GM12878 (cell line): ENCODE results near the gene EBLN2.

Source experiments
- CBFB ChIP-seq: IDR thresholded peaks from 2 replicates; pipeline ENCODE4 v1.6.1; 2016; ENCODE audit warnings: antibody characterized with exemption, low read depth
- CEBPB ChIP-seq, 2 experiments: fragments of 150-350 bp in 1 of 2; IDR thresholded peaks; 2 replicates each; pipeline ENCODE4 v1.6.1; 2012 to 2014; ENCODE audit warnings: low read depth in 2 of 2, low read length in 2 of 2, borderline replicate concordance in 1 of 2, inconsistent platforms in 1 of 2
- EED ChIP-seq: sonication (generic); IDR thresholded peaks from 2 replicates; pipeline ENCODE4 v1.6.1; 2016; ENCODE audit warnings: antibody characterized with exemption, low read depth
- KAT2A ChIP-seq: conservative IDR thresholded peaks from 2 replicates; pipeline ENCODE4 v1.6.1; 2011; ENCODE audit warnings: low read depth, low read length; ENCODE audit not compliant: control insufficient read depth
- POLR2A ChIP-seq: IDR thresholded peaks from 2 replicates; pipeline ENCODE4 v1.6.1; 2011; ENCODE audit warnings: low read depth, mild to moderate bottlenecking, low read length
- RAD21 ChIP-seq: IDR thresholded peaks from 2 replicates; pipeline ENCODE4 v1.6.1; 2011; ENCODE audit warnings: mild to moderate bottlenecking, low read depth, low read length, moderate library complexity; ENCODE audit not compliant: insufficient read depth
- RCOR1 ChIP-seq: conservative IDR thresholded peaks from 2 replicates; pipeline ENCODE4 v1.6.1; 2012; ENCODE audit warnings: low read depth, low read length, improper control_type of control experiment
- SP1 ChIP-seq: IDR thresholded peaks from one replicate; pipeline ENCODE4 v1.6.1; 2011; ENCODE audit warnings: low read depth, low read length
- SRF ChIP-seq, 2 experiments: IDR thresholded peaks; 2 replicates each; pipeline ENCODE4 v1.6.1; 2011; ENCODE audit warnings: low read depth in 2 of 2, low read length in 2 of 2, mild to moderate bottlenecking in 1 of 2, moderate library complexity in 1 of 2
- SUZ12 ChIP-seq: fragments of 200-600 bp; sonication (generic); IDR thresholded peaks from one replicate; pipeline ENCODE4 v1.6.1; 2018; ENCODE audit warnings: antibody characterized with exemption, mild to moderate bottlenecking; ENCODE audit not compliant: unreplicated experiment
- TAF1 ChIP-seq: IDR thresholded peaks from 2 replicates; pipeline ENCODE4 v1.6.1; 2011; ENCODE audit warnings: mild to moderate bottlenecking, low read depth, low read length, borderline replicate concordance
- ZNF24 ChIP-seq: fragments of 450-650 bp; IDR thresholded peaks from 2 replicates; pipeline ENCODE4 v1.6.1; 2017; ENCODE audit warnings: antibody characterized with exemption, mild to moderate bottlenecking
- ZNF274 ChIP-seq: IDR thresholded peaks from one replicate; pipeline ENCODE4 v1.8.0; 2011; ENCODE audit not compliant: insufficient read length, insufficient read depth
- TF ChIP-seq, protein P1 (sequence below), 3 experiments: IDR thresholded peaks in 2 of 3; conservative IDR thresholded peaks in 1 of 3; 2 replicates each; pipeline ENCODE4 v1.5.1; 2011; ENCODE audit warnings: low read depth in 3 of 3, low read length in 3 of 3, mild to moderate bottlenecking in 3 of 3, control low read depth in 2 of 3, moderate library complexity in 2 of 3, inconsistent platforms in 1 of 3, mixed read lengths in 1 of 3; ENCODE audit not compliant: control insufficient read depth in 2 of 3, insufficient read depth in 1 of 3; ENCODE audit errors: extremely low read depth in 1 of 3

DNA sequence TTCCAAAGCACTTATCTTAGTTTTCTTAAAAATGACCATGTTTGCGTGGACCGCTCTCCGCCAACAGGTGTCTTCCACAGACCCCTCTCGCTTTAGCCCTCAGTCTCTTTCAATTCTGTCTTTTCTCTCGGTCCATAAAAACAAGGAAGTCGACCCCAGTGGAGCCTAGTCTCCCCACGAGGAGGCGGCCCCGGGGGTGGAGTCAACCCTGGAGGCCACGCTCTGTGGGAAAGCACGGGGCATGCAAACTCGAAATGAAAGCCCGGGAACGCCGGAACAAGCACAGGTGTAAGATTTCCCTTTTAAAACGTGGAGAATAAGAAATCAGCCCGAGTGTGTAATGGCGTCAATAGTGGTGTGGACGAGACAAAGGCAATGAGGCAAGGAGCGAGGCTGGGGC lies 49.1 kb downstream of the EBLN2 start:
- TF ChIP-seq SRF (IDR thresholded peaks at IDR 0.05; ENCODE audit: low read depth in 2 of 2, low read length in 2 of 2) (no peak), SUZ12 (no peak), CBFB (no peak), ZNF274 (no peak), TAF1 (no peak), EED (no peak), CEBPB (IDR thresholded peaks at IDR 0.05; ENCODE audit: borderline replicate concordance in 1 of 2, low read depth in 2 of 2, low read length in 2 of 2) (no peak), ZNF24 (no peak), SP1 (no peak), RCOR1 (no peak), KAT2A (no peak), POLR2A (no peak), RAD21 (no peak)
- TF ChIP-seq, protein P1, sequence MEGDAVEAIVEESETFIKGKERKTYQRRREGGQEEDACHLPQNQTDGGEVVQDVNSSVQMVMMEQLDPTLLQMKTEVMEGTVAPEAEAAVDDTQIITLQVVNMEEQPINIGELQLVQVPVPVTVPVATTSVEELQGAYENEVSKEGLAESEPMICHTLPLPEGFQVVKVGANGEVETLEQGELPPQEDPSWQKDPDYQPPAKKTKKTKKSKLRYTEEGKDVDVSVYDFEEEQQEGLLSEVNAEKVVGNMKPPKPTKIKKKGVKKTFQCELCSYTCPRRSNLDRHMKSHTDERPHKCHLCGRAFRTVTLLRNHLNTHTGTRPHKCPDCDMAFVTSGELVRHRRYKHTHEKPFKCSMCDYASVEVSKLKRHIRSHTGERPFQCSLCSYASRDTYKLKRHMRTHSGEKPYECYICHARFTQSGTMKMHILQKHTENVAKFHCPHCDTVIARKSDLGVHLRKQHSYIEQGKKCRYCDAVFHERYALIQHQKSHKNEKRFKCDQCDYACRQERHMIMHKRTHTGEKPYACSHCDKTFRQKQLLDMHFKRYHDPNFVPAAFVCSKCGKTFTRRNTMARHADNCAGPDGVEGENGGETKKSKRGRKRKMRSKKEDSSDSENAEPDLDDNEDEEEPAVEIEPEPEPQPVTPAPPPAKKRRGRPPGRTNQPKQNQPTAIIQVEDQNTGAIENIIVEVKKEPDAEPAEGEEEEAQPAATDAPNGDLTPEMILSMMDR (IDR thresholded peaks at IDR 0.05 in 2 of 3, conservative IDR thresholded peaks at IDR 0.05 in 1 of 3; ENCODE audit: control insufficient read depth in 2 of 3, extremely low read depth in 1 of 3, insufficient read depth in 1 of 3, low read depth in 3 of 3, low read length in 3 of 3): no peak
